ENCODE data around the gene LTK.
A peak's percentile ranks its signal among the peaks of the same experiment; 100 is the strongest.
"Not testable (repeated sequence)": the region's sequence is repeated elsewhere in the genome, so short reads cannot be mapped to it uniquely, and the experiment has no call there.

Gene LTK

GRCh38 chr15:41487381-41487780, 26.2 kb downstream of the LTK start:
- no peak overlapping the region for H3K27ac Mint-ChIP-seq
- H3K4me3 Mint-ChIP-seq: no peak overlapping the region
- H3K27me3 Mint-ChIP-seq: peaks cover 40% of the 10 kb centered on the region
- intact Hi-C loops (cut with micrococcal nuclease): no loop called here
- no peaks in the 10 kb centered on the region for H3K9me3 Mint-ChIP-seq
- peaks cover 7% of the 10 kb centered on the region for H3K4me1 Mint-ChIP-seq (ENCODE audit: low read depth)
- H3K36me3 Mint-ChIP-seq (ENCODE audit: low read depth): no peaks in the 10 kb centered on the region

GRCh38 chr15:41486286-41486685, 27.3 kb downstream of the LTK start:
- no peaks in the 10 kb centered on the region for H3K9me3 Mint-ChIP-seq
- peaks cover 29% of the 10 kb centered on the region for H3K27me3 Mint-ChIP-seq
- peaks cover 9% of the 10 kb centered on the region for H3K36me3 Mint-ChIP-seq (ENCODE audit: low read depth)
- H3K4me1 Mint-ChIP-seq (ENCODE audit: low read depth): peaks cover 6% of the 10 kb centered on the region
- no peak overlapping the region for H3K27ac Mint-ChIP-seq
- H3K4me3 Mint-ChIP-seq: no peak overlapping the region
- intact Hi-C loops (cut with micrococcal nuclease): no loop called here

- intact Hi-C loops (cut with micrococcal nuclease): no loop called here
These were observed 28.5 kb downstream of the LTK start for GRCh38 chr15:41484937-41485625.

GRCh38 chr15:41483519-41483918, 30.1 kb downstream of the LTK start:
- peaks cover 15% of the 10 kb centered on the region for H3K27me3 Mint-ChIP-seq
- peak overlapping the region; percentile 52 for H3K27ac Mint-ChIP-seq
- intact Hi-C loops (cut with micrococcal nuclease): no loop called here
- no peak overlapping the region for H3K4me3 Mint-ChIP-seq
- no peaks in the 10 kb centered on the region for H3K9me3 Mint-ChIP-seq
- H3K4me1 Mint-ChIP-seq (ENCODE audit: low read depth): peaks cover 6% of the 10 kb centered on the region
- peaks cover 36% of the 10 kb centered on the region for H3K36me3 Mint-ChIP-seq (ENCODE audit: low read depth)

More at GRCh38 chr15:41484937-41485625, 28.5 kb downstream of the LTK start:
- no peaks in the 10 kb centered on the region for H3K9me3 Mint-ChIP-seq
- H3K27me3 Mint-ChIP-seq: peaks cover 17% of the 10 kb centered on the region
- H3K36me3 Mint-ChIP-seq (ENCODE audit: low read depth): peaks cover 21% of the 10 kb centered on the region
- H3K4me3 Mint-ChIP-seq: no peak overlapping the region
- peaks cover 6% of the 10 kb centered on the region for H3K4me1 Mint-ChIP-seq (ENCODE audit: low read depth)
- H3K27ac Mint-ChIP-seq: no peak overlapping the region

- Mint-ChIP-seq H3K27me3 (peaks cover 15% of the 10 kb centered on the region), H3K9me3 (no peaks in the 10 kb centered on the region), H3K36me3 (ENCODE audit: low read depth) (peaks cover 39% of the 10 kb centered on the region), H3K27ac (peak overlapping the region; percentile 52), H3K4me3 (no peak overlapping the region), H3K4me1 (ENCODE audit: low read depth) (peaks cover 6% of the 10 kb centered on the region)
- intact Hi-C loops (cut with micrococcal nuclease): no loop called here
These were observed 30.5 kb downstream of the LTK start for GRCh38 chr15:41483115-41483514.

- Mint-ChIP-seq H3K4me1 (ENCODE audit: low read depth) (peaks cover 6% of the 10 kb centered on the region), H3K9me3 (no peaks in the 10 kb centered on the region), H3K27ac (peak overlapping the region; percentile 52), H3K27me3 (peaks cover 11% of the 10 kb centered on the region), H3K36me3 (ENCODE audit: low read depth) (peaks cover 47% of the 10 kb centered on the region), H3K4me3 (no peak overlapping the region)
- intact Hi-C loops (cut with micrococcal nuclease): no loop called here
These were observed 31.3 kb downstream of the LTK start for GRCh38 chr15:41482110-41482877.

GRCh38 chr15:41480396-41481140, 33.1 kb downstream of the LTK start:
- Mint-ChIP-seq H3K4me3 (no peak overlapping the region), H3K27ac (peak overlapping the region; percentile 3), H3K36me3 (ENCODE audit: low read depth) (peaks cover 64% of the 10 kb centered on the region), H3K27me3 (peaks cover 2% of the 10 kb centered on the region), H3K9me3 (no peaks in the 10 kb centered on the region), H3K4me1 (ENCODE audit: low read depth) (peaks cover 6% of the 10 kb centered on the region)
- intact Hi-C loops (cut with micrococcal nuclease): no loop called here

- H3K36me3 Mint-ChIP-seq (ENCODE audit: low read depth): peaks cover 95% of the 10 kb centered on the region
- no peaks in the 10 kb centered on the region for H3K9me3 Mint-ChIP-seq
- H3K4me1 Mint-ChIP-seq (ENCODE audit: low read depth): no peaks in the 10 kb centered on the region
- no peaks in the 10 kb centered on the region for H3K27me3 Mint-ChIP-seq
- intact Hi-C loops (cut with micrococcal nuclease): no loop called here
- H3K27ac Mint-ChIP-seq: no peak overlapping the region
- no peak overlapping the region for H3K4me3 Mint-ChIP-seq
These were observed 37.1 kb downstream of the LTK start for GRCh38 chr15:41476416-41477048.

- no peak overlapping the region for H3K4me3 Mint-ChIP-seq
- H3K9me3 Mint-ChIP-seq: no peaks in the 10 kb centered on the region
- intact Hi-C loops (cut with micrococcal nuclease): no loop called here
- no peak overlapping the region for H3K27ac Mint-ChIP-seq
- H3K4me1 Mint-ChIP-seq (ENCODE audit: low read depth): no peaks in the 10 kb centered on the region
- H3K36me3 Mint-ChIP-seq (ENCODE audit: low read depth): peaks cover 95% of the 10 kb centered on the region
- no peaks in the 10 kb centered on the region for H3K27me3 Mint-ChIP-seq
These were observed 38.7 kb downstream of the LTK start for GRCh38 chr15:41474941-41475340.

GRCh38 chr15:41474436-41474835, 39.2 kb downstream of the LTK start:
- Mint-ChIP-seq H3K4me3 (no peak overlapping the region), H3K4me1 (ENCODE audit: low read depth) (no peaks in the 10 kb centered on the region), H3K27ac (no peak overlapping the region), H3K27me3 (no peaks in the 10 kb centered on the region), H3K36me3 (ENCODE audit: low read depth) (peaks cover 95% of the 10 kb centered on the region), H3K9me3 (no peaks in the 10 kb centered on the region)
- intact Hi-C loops (cut with micrococcal nuclease): no loop called here

GRCh38 chr15:41473418-41473817, 40.2 kb downstream of the LTK start:
- Mint-ChIP-seq H3K36me3 (ENCODE audit: low read depth) (peaks cover 95% of the 10 kb centered on the region), H3K27ac (no peak overlapping the region), H3K4me1 (ENCODE audit: low read depth) (no peaks in the 10 kb centered on the region), H3K27me3 (no peaks in the 10 kb centered on the region), H3K4me3 (no peak overlapping the region), H3K9me3 (no peaks in the 10 kb centered on the region)
- intact Hi-C loops (cut with micrococcal nuclease): no loop called here

GRCh38 chr15:41469644-41470043, 44.0 kb downstream of the LTK start:
- not testable (repeated sequence) for H3K27me3 Mint-ChIP-seq; H3K4me1 Mint-ChIP-seq (ENCODE audit: low read depth); H3K27ac Mint-ChIP-seq; H3K4me3 Mint-ChIP-seq; H3K9me3 Mint-ChIP-seq
- H3K36me3 Mint-ChIP-seq (ENCODE audit: low read depth): peaks cover 93% of the 10 kb centered on the region
- intact Hi-C loops (cut with micrococcal nuclease): loop anchor here (10.0 kb wide), 2 partner anchors 115 to 265 kb away; no protein-coding TSS in a partner anchor

- no peaks in the 10 kb centered on the region for H3K27me3 Mint-ChIP-seq
- H3K27ac Mint-ChIP-seq: no peak overlapping the region
- H3K4me3 Mint-ChIP-seq: no peak overlapping the region
- no peaks in the 10 kb centered on the region for H3K9me3 Mint-ChIP-seq
- peaks cover 94% of the 10 kb centered on the region for H3K36me3 Mint-ChIP-seq (ENCODE audit: low read depth)
- H3K4me1 Mint-ChIP-seq (ENCODE audit: low read depth): no peaks in the 10 kb centered on the region
- intact Hi-C loops (cut with micrococcal nuclease): loop anchor here (10.0 kb wide), 2 partner anchors 118 to 268 kb away; no protein-coding TSS in a partner anchor
These were observed 46.9 kb downstream of the LTK start for GRCh38 chr15:41466711-41467110.
